NCI-H524 treated with DMSO at 0.1 percent for 48 hours (cell line): ENCODE data around the gene BABAM2.
"Not testable (repeated sequence)": the region's sequence is repeated elsewhere in the genome, so short reads cannot be mapped to it uniquely, and the experiment has no call there.

ENCODE experiments used
- DNase-seq: peaks from one replicate; lab custom pipeline; 2025; lab: John Stamatoyannopoulos, UW

Gene BABAM2

DNA sequence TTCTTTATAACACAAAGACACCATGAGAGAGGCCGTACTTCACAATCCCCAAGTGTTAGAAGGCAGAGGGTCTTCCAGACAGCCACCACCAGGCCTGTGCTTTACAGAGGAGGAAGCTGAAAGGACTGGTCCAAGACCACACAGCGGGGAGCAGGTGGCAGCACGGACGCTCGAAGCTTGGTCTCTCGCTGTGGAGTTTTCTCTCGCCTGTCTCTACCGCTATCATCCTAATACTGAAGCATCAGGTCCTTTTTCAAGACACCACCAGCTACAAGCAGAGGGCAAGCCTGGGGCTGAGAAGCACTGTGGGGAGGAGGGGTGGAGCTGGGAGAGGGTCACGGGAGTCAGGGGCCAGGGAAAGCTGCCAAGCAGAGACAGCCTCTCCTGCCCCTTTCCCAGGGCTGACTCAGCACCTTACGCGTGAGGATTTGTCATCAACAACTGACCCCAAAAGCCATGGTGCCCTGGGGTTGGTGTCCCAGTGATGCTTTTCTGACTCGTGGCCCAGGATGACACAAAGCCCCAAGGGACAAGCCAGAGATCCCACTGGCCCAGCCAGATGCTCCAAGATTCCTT is 470.3 kb downstream of the BABAM2 start:
- no peak for DNase-seq

GRCh38 chr2:28361991-28362710 is 471.6 kb downstream of the BABAM2 start:
- no peak for DNase-seq

- DNase-seq: no peak
These were observed 472.5 kb downstream of the BABAM2 start for GRCh38 chr2:28362991-28363521.

- DNase-seq: no peak
These were observed 473.3 kb downstream of the BABAM2 start for GRCh38 chr2:28363686-28364280.

DNA sequence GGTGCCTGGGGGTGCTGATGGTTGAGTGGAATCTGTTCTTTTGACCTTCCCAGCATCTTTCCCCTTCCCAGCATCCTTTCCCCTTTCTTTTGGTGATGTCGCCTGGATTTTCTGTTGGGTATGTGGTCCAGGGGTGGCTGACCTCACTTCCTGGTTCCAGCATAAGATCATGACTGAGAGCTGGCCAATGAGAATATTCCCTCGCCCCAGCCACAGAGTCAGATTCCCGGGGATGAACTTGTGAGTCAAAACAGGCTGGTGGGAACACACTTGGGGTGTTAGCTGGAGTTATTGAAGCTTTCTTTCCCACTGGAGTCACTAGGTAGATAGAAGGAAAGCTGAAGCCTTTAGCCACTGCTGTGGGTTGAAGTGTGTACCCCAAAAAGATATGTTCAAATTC is 474.1 kb downstream of the BABAM2 start:
- DNase-seq: no peak

GRCh38 chr2:28365158-28365557 is 474.6 kb downstream of the BABAM2 start:
- DNase-seq: no peak

- DNase-seq: no peak
These were observed 475.6 kb downstream of the BABAM2 start for GRCh38 chr2:28366149-28366495.

- DNase-seq: no peak
These were observed 476.2 kb downstream of the BABAM2 start for GRCh38 chr2:28366496-28367282.

- no peak for DNase-seq
These were observed 477.3 kb downstream of the BABAM2 start for GRCh38 chr2:28367667-28368356.

- no peak for DNase-seq
These were observed 477.8 kb downstream of the BABAM2 start for GRCh38 chr2:28368357-28368798.

- no peak for DNase-seq
These were observed 478.8 kb downstream of the BABAM2 start for GRCh38 chr2:28369358-28369757.

DNA sequence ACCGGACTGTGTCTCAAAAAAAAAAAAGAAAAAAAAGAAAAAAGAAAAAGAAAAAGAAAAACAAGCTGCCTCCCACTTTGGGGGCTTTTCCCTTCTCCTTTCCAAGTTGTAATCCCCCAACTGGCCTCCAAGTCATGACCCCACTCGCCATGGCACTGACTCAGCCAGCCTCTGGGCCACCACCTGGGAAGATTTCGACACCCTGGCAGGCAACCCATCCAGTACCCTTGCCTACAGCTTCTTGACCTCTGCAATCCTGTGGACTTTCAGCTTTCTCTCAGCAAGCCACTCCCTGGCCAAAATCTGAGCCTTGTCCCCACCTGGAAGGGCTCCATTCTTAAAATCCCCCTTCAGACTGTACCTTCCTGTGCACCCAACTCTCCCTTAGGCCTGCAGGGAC is 479.8 kb downstream of the BABAM2 start:
- no peak for DNase-seq

DNA sequence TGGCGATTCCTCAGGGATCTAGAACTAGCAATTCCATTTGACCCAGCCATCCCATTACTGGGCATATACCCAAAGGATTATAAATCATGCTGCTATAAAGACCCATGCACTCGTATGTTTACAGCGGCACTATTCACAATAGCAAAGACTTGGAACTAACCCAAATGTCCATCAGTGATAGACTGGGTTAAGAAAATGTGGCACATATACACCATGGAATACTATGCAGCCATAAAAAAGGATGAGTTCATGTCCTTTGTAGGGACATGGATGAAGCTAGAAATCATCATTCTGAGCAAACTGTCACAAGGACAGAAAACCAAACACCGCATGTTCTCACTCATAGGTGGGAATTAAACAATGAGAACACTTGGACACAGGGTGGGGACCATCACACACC is 481.2 kb downstream of the BABAM2 start:
- DNase-seq: not testable (repeated sequence)

DNA sequence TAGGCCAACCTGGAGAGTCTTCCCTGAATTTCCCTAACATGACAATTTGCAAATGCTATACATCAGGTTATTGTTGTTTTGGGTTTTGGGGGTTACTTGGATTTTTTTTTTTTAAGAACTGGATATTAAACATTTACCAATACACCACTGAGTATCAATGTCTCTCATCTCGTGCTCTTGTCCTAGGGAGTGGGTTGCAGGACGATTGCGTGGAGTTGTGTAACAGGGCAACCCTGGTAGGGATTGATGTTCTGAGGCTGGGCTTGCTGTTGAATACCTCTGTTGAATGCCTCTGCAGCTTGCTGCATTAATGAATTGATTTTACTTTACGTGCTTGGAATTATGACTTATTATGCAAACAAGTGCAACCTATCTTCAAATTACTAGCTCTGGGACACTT is 483.3 kb downstream of the BABAM2 start:
- DNase-seq: no peak

- no peak for DNase-seq
These were observed 483.8 kb downstream of the BABAM2 start for GRCh38 chr2:28374331-28374730.

- no peak for DNase-seq
These were observed 484.7 kb downstream of the BABAM2 start for GRCh38 chr2:28375236-28375635.

DNA sequence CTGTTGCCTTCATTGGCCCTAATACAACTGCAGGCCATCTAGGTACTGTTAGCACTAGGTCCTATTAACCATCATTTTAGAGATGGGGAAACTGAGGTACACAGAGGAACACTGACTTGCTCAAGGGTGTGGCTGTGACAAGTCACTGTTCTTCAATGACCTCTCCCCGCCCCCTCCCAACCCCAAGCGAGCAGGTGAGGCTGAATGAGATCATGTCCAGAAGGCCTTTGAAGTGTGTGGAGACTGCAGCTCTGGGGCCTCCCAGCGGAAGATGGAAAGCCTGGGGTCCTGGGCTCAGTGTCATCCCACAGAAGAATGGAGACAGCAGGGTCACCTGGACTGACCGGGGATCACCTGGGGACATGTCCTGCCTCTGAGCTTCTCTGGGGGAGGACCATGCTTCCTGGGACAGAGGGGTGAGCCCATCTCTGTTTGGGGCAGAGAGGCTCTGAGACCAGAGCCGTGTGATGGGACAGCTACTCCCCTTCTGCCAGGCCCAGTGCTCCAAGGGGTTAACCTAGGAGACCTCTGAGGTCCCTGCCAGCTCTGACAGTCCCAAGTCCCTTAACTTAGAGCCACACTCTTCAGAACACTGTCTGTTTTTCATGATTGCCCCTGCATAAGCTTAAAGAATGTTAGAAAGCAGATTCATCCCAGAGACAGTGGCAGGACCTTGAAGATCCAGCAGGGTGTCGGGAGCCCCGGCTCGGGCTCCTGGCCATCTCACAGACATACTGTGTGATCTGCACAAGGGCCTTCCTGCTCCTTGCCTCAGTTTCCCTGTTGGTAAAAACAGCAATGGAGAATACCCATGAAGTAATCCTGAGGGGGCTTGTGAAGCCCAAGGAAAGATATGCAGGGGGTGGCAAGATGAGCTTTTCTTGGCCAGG is 485.5 kb downstream of the BABAM2 start:
- no peak for DNase-seq

- no peak for DNase-seq
These were observed 486.8 kb downstream of the BABAM2 start for GRCh38 chr2:28377195-28377816.

DNA sequence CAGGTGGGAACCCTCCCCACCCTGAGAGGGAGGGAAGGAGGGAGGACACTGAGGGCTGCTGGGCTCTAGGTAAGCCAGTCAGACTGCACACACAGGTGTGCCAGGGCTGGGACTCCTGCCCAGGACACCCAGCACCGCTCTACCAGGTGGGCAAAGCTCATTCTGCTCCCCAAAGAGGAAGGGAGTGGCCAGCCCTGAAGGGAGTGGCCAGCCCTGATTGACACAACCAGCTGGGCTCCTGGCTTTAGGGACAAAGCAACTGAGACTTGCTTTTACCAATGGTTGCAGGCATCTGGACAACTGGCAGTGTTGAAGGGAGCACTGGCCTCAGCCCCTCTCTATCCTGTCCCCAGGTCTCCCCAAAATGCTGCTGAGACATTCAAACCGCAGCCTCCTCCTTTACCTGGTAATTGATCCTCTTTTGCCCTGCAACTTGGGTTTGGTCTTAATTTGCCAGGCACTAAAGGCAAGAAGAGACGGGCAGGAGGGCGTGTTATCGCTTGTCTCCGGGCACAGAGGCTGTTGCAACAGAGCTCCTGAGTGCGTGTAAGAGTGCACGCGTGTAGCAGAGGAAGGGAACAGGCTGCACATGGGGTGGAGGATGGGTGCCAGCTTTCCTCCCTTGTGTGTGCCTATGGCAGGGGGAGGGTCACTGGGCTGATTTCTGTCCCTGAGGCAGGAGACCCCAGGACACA is 487.6 kb downstream of the BABAM2 start:
- DNase-seq: no peak
